ENCODE data around the gene KRT6A.

DNA sequence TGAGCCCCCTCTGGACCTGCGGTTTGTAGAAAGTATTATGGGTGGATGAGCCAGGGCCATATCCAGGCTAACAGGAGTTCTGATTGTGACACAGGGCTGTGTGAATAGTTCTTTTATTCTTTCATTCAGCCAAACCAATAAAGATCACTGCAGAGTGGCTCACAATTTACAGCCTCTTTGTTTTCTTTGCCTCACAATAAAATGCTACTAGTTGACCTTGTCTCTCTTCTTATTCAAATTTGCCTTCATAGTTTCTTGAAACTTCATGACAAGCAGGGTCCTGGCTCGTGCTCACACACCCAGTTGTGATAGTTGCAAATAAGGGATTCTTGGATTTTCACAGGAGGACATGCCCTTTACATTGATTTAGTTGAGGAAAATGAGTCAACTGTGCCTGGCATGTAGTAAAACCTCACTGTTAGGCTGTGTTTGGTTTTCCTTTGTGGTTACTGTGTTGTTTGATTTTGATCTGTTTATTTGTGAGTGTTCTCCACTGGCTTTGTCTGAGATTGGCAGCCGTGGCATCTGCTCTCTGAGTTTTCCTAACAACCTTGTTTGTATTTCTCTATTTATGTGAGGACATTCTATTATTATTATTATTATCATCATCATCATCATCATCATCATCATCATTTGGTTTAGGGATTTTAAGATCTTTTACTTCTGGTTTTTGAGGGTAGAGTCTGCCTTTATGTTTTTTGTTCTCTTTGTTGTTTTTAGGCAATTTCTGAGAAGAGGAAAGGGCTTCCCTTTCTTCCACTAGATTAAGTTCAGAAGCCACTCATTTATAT lies 38.5 kb downstream of the KRT6A start:
- TF ChIP-seq TAF1 (IDR thresholded peaks at IDR 0.05; ENCODE audit: low read depth) = no peak
- TF ChIP-seq EP300 (IDR thresholded peaks at IDR 0.05; ENCODE audit: borderline replicate concordance) = no peak
- TF ChIP-seq RAD21 (IDR thresholded peaks at IDR 0.05; ENCODE audit: low read depth) = no peak
- TF ChIP-seq MAX (IDR thresholded peaks at IDR 0.05) = no peak
- TF ChIP-seq TEAD4 (IDR thresholded peaks at IDR 0.05) = no peak
- TF ChIP-seq, protein P1, sequence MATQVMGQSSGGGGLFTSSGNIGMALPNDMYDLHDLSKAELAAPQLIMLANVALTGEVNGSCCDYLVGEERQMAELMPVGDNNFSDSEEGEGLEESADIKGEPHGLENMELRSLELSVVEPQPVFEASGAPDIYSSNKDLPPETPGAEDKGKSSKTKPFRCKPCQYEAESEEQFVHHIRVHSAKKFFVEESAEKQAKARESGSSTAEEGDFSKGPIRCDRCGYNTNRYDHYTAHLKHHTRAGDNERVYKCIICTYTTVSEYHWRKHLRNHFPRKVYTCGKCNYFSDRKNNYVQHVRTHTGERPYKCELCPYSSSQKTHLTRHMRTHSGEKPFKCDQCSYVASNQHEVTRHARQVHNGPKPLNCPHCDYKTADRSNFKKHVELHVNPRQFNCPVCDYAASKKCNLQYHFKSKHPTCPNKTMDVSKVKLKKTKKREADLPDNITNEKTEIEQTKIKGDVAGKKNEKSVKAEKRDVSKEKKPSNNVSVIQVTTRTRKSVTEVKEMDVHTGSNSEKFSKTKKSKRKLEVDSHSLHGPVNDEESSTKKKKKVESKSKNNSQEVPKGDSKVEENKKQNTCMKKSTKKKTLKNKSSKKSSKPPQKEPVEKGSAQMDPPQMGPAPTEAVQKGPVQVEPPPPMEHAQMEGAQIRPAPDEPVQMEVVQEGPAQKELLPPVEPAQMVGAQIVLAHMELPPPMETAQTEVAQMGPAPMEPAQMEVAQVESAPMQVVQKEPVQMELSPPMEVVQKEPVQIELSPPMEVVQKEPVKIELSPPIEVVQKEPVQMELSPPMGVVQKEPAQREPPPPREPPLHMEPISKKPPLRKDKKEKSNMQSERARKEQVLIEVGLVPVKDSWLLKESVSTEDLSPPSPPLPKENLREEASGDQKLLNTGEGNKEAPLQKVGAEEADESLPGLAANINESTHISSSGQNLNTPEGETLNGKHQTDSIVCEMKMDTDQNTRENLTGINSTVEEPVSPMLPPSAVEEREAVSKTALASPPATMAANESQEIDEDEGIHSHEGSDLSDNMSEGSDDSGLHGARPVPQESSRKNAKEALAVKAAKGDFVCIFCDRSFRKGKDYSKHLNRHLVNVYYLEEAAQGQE (IDR thresholded peaks at IDR 0.05; ENCODE audit: low read depth) = no peak
- TF ChIP-seq CEBPB (IDR thresholded peaks at IDR 0.05) = no peak
